ENCODE data around the gene LDHB.

LDHB gene

DNA sequence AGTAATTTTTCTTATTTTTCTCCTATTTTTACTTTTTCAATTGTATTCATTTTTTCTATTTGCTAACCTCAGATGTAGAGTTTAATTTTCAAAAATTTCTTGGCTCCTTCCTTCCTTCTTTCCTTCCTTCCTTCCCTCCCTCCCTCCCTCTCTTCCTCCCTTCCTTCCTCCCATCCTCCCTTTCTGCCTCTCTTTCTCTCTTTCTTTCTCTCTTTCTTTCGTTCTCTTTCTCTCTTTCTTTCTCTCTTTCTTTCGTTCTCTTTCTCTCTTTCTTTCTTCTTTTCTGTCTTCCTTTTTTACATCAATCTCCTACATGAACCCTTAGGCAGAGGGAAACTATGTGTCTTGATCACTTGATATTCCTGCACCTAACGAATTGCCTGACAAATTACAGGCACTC lies 40.6 kb downstream of the LDHB start:
- no peaks in the 10 kb centered on the region for H3K36me3 ChIP-seq (ENCODE audit: low read depth)
- no peak overlapping the region for H3K4me3 ChIP-seq (ENCODE audit: severe bottlenecking)
- no peaks in the 10 kb centered on the region for H3K27me3 ChIP-seq (ENCODE audit: insufficient read depth, poor library complexity, severe bottlenecking)

DNA sequence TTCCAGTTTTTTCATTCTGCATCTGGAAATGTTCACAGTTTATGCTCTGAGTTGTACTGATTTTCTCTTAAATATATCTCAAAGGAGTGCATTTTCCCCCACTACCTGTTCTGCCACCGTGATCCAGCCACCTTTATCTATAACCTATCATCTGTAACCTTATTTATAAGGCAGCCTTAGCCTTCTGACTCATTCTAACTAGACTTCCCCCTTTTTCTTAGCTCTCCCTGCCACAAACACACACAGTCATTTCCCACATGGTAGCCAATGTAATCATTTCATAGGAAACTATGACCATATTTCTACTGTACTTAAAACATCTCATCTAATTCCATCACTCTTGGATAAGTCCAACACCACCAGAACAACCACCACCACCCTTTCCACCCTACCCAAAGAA lies 42.2 kb downstream of the LDHB start:
- H3K36me3 ChIP-seq (ENCODE audit: low read depth) = no peaks in the 10 kb centered on the region
- H3K27ac ChIP-seq (ENCODE audit: poor library complexity, severe bottlenecking) = no peak overlapping the region
- H3K27me3 ChIP-seq (ENCODE audit: insufficient read depth, poor library complexity, severe bottlenecking) = no peaks in the 10 kb centered on the region
- H3K4me1 ChIP-seq (ENCODE audit: insufficient read depth, poor library complexity, severe bottlenecking) = no peaks in the 10 kb centered on the region
- no peak overlapping the region for H3K4me3 ChIP-seq (ENCODE audit: severe bottlenecking)
- H3K9me3 ChIP-seq (ENCODE audit: severe bottlenecking) = no peaks in the 10 kb centered on the region
- no peak for ATAC-seq (ENCODE audit: low read depth)
- TF ChIP-seq, protein P1, sequence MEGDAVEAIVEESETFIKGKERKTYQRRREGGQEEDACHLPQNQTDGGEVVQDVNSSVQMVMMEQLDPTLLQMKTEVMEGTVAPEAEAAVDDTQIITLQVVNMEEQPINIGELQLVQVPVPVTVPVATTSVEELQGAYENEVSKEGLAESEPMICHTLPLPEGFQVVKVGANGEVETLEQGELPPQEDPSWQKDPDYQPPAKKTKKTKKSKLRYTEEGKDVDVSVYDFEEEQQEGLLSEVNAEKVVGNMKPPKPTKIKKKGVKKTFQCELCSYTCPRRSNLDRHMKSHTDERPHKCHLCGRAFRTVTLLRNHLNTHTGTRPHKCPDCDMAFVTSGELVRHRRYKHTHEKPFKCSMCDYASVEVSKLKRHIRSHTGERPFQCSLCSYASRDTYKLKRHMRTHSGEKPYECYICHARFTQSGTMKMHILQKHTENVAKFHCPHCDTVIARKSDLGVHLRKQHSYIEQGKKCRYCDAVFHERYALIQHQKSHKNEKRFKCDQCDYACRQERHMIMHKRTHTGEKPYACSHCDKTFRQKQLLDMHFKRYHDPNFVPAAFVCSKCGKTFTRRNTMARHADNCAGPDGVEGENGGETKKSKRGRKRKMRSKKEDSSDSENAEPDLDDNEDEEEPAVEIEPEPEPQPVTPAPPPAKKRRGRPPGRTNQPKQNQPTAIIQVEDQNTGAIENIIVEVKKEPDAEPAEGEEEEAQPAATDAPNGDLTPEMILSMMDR (IDR thresholded peaks at IDR 0.05; ENCODE audit: poor library complexity, severe bottlenecking) = no peak
- no peak for DNase-seq (ENCODE audit: low spot score)

More for the DNA sequence above, 40.6 kb downstream of the LDHB start:
- TF ChIP-seq, protein P1 (IDR thresholded peaks at IDR 0.05; ENCODE audit: poor library complexity, severe bottlenecking) = no peak
- Histone ChIP-seq H3K9me3 (ENCODE audit: severe bottlenecking) (no peaks in the 10 kb centered on the region), H3K4me1 (ENCODE audit: insufficient read depth, poor library complexity, severe bottlenecking) (no peaks in the 10 kb centered on the region), H3K27ac (ENCODE audit: poor library complexity, severe bottlenecking) (no peak overlapping the region)
- ATAC-seq (ENCODE audit: low read depth) (no peak), DNase-seq (ENCODE audit: low spot score) (no peak)

DNA sequence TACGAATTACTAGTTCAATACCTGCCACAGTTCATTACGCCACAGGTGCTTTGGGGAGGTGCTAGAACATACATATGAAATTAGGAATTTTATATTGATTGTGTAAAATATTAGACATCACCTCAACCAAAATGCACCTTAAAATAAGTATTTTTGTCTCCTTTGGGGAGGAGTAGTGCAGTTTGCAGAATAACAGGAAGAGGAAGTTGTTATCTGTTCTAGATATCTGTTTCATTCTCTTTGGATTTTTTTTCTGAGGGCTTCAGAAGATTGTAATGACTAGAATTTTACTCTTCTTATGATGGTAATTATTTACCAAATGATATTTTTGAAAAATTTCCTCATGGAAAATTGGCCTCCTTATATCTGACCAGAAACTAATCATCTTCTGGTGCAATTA lies 43.1 kb downstream of the LDHB start:
- ATAC-seq (ENCODE audit: low read depth) (no peak), DNase-seq (ENCODE audit: low spot score) (no peak)
- Histone ChIP-seq H3K4me1 (ENCODE audit: insufficient read depth, poor library complexity, severe bottlenecking) (no peaks in the 10 kb centered on the region), H3K27ac (ENCODE audit: poor library complexity, severe bottlenecking) (no peak overlapping the region), H3K4me3 (ENCODE audit: severe bottlenecking) (no peak overlapping the region), H3K27me3 (ENCODE audit: insufficient read depth, poor library complexity, severe bottlenecking) (no peaks in the 10 kb centered on the region), H3K9me3 (ENCODE audit: severe bottlenecking) (no peaks in the 10 kb centered on the region), H3K36me3 (ENCODE audit: low read depth) (no peaks in the 10 kb centered on the region)
- TF ChIP-seq, protein P1 (IDR thresholded peaks at IDR 0.05; ENCODE audit: poor library complexity, severe bottlenecking) = no peak

DNA sequence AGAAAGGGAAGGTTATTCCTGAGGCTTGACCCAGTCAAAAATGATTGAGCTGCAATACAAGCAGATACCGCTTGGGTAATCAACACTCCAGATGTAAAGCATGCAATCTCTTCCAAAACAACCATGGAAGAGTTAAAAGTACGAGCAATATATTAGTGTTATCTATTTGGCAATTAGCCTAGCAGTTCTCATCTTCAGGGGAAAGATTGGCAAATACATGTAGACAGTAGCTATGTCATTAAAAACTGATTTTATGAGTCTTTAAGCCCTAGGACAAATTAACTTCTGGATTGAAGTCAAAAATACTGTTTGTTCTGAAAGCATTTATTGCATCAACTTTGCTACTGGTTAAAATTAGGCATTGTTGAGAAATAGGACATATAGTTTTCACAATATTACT lies 43.7 kb downstream of the LDHB start:
- no peak overlapping the region for H3K4me3 ChIP-seq (ENCODE audit: severe bottlenecking)
- no peaks in the 10 kb centered on the region for H3K36me3 ChIP-seq (ENCODE audit: low read depth)
- no peaks in the 10 kb centered on the region for H3K9me3 ChIP-seq (ENCODE audit: severe bottlenecking)
- DNase-seq (ENCODE audit: low spot score) = no peak
- ATAC-seq (ENCODE audit: low read depth) = no peak
- no peaks in the 10 kb centered on the region for H3K27me3 ChIP-seq (ENCODE audit: insufficient read depth, poor library complexity, severe bottlenecking)
- TF ChIP-seq, protein P1 (IDR thresholded peaks at IDR 0.05; ENCODE audit: poor library complexity, severe bottlenecking) = peak; percentile 18
- H3K27ac ChIP-seq (ENCODE audit: poor library complexity, severe bottlenecking) = no peak overlapping the region
- no peaks in the 10 kb centered on the region for H3K4me1 ChIP-seq (ENCODE audit: insufficient read depth, poor library complexity, severe bottlenecking)

DNA sequence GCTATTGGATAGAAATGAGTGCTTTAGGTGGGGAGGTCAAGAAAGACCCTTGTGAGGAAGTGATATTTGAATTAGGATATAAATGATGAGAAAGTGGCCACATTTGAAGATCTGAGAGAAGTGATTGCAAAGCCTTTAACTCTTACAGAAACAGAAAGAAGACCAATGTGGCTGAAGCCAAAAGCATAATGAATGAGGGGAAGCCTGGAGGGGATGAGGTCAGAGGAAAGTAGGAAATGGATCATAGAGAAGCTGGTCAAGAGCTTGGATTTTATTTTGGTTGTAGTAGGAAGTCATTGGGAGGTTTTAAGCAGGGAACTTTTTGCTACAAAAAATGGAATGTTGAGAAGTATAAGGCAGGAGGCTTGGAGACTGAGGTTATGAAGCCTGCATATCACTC lies 49.4 kb downstream of the LDHB start:
- ATAC-seq (ENCODE audit: low read depth) (no peak), DNase-seq (ENCODE audit: low spot score) (no peak)
- Histone ChIP-seq H3K4me3 (ENCODE audit: severe bottlenecking) (no peak overlapping the region), H3K36me3 (ENCODE audit: low read depth) (no peaks in the 10 kb centered on the region), H3K9me3 (ENCODE audit: severe bottlenecking) (no peaks in the 10 kb centered on the region), H3K27me3 (ENCODE audit: insufficient read depth, poor library complexity, severe bottlenecking) (no peaks in the 10 kb centered on the region), H3K27ac (ENCODE audit: poor library complexity, severe bottlenecking) (no peak overlapping the region), H3K4me1 (ENCODE audit: insufficient read depth, poor library complexity, severe bottlenecking) (no peaks in the 10 kb centered on the region)
- TF ChIP-seq, protein P1 (IDR thresholded peaks at IDR 0.05; ENCODE audit: poor library complexity, severe bottlenecking) = no peak

All from RWPE2 (cell line).